GM18861 (cell line): ENCODE data around the gene DIAPH3.

Experiments used
- ATAC-seq: cut with Tn5 transposase; IDR thresholded peaks from one replicate; pipeline ENCODE4 v1.9.1; 2021; ENCODE audit not compliant: unreplicated experiment

DIAPH3 gene

DNA sequence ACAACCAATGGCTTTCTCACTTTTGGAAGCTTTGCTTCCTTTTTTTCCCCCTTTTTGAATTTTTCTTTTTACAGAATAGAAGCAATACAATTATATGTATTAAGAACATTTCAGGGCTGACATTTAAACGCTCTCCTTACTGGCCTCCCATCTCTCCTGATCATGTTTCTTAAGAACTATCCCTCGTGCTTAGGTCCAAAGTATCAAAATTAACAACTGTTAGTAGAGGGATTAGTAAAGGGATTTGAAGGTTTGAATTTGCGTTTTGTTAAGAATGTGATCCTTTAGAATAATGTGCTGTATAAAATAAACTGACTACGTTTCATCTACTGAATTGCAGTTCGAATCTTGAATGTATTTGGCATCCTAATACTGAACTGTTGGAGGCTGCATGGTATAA, 424.8 kb downstream of the DIAPH3 start:
- ATAC-seq = no peak

DNA sequence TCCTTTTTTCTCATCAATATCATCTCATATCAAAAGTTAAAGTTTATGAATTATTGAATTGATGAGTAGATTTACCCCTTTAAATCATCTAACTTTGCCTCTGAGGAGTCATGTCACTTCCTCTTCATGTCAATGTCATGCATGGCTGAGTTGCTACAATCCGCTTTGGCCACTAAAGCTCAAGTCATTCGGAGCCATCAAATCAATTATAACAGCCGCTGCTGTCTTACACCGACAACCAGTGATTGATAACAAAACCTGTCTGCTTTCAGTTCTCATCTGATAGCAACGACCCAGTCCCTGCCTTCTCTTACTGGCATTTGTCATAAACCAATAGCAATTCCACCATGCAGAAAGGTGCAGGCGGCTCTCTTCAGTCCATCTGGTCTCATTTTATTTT, 429.3 kb downstream of the DIAPH3 start:
- peak; percentile 100 for ATAC-seq

DNA sequence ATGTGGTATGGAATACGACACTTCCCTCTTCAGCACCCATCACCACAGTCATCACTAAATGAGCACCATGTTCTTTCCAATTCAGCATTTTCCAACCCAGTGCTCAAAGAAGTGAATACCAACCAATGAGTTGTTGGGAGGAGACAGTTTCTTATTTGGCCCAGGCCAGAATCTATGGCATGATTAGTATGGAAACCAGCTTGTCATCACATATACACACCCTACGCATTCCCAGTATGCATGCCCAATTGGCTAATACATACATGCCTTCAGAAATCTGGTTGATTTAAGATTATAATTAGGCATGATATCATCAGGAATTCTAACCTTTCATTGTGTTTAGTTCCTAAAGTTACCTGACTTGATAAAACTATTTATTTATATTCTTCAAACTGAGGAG, 430.0 kb downstream of the DIAPH3 start:
- no peak for ATAC-seq

DNA sequence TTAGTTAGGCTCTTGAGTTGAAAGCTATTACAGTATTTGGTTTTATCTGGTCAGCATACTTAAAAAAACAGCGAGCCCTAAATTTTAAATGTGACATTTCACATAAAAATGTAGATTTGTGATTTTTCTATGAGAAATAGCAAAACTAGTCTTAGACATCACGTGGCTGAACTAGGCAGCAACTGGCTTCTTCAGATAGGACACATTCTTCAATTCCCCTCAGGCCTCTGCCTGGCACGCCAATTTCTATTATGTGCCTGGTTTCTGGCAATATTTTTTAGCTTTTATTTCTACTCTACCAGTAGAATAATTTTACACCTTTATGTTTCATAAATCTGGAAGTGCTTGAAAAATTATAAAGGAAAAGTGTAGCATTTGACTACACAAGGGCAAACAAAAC, 433.7 kb downstream of the DIAPH3 start:
- ATAC-seq = no peak

DNA sequence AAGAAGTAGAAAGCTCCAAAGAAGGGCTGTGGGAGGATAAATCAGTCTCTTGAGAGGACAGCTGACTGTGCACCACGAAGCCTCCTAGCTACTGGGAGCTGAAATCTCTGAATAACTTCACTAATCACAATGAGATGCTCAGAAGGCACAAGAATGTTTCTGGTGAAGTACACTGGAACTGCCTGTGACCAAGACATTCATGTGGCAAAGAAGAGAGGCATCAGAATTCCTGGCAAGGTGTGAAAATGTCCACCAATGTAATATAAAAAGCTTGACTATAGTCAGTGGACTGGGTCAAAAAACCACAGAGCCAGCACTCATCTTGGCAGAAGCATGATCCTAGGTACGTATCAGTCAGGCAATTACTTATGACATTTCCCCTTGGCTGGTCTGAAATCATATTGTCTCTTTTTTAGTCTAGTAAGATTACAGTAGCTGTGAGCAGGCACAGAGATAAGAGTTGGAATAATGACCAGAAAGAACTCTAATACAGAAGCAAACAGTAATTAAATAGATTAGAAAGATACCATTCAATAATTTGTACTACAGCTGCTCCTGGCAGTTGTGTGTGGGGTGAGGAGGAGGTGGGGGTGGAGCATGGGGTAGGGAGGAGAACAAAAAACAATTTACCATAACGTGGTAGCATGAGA, 434.7 kb downstream of the DIAPH3 start:
- ATAC-seq = no peak

DNA sequence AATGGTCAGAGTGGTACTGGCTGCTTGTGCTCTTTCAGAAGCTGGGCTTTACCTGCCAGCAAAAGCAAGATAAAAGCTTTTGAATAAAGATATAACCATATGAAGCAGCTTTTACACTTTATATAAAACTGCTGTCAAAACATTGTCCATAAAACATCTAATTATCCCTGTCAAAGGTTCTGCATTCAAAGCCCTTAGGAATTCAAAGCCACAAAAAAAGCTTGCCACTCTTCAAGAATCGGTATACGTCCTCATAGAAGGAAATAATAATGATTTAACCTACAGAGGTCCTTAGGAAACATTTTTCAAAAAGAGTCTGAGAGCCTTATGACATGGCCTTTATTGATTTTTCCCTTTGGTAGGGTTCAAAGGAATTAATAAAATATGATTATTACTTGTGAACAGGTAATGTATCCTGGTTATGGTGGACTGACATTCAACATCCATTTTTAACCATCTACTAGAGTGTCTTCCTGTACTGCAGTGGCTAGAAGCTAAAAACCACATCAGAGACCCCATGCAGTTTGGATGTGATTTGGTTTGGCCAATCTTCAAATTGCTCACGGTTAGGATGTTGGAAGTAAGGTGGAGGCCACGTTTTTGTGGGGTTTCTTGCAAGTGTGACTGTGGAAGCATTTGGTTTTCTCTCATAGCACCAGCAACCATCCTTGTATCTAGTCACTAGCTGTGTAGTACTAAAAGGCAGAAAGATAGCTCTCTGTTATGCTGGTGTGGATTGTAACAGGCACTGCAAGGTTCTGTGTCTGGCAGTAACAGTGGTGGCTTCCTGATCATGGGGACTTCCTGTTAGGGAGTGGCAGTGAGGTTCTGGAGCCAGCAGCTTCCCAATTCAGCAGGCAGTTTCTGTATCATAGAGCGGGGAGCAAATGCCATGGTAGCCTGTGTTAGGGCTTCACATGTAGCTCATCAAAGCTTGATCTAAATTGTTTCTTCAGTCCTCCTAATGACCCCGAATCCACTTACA, 441.5 kb downstream of the DIAPH3 start:
- no peak for ATAC-seq

DNA sequence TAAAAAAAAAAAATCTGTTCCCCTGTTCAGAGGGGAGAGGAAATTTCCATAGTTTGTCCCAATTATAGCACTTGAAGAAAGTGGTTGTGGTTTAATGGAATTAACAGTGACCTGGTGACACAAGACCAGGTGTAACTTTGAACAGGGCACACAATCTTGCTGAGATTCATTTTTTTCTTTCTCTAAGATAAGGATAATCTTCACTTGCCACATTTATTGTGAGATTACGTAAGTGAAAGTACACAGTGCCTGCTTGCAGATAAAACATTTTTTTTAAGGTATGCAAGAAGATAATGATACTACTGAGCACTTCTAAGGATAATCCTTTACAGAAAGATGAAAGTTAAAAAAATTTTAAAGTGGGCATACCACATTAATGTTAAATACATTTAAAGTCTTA, 448.1 kb downstream of the DIAPH3 start:
- no peak for ATAC-seq

DNA sequence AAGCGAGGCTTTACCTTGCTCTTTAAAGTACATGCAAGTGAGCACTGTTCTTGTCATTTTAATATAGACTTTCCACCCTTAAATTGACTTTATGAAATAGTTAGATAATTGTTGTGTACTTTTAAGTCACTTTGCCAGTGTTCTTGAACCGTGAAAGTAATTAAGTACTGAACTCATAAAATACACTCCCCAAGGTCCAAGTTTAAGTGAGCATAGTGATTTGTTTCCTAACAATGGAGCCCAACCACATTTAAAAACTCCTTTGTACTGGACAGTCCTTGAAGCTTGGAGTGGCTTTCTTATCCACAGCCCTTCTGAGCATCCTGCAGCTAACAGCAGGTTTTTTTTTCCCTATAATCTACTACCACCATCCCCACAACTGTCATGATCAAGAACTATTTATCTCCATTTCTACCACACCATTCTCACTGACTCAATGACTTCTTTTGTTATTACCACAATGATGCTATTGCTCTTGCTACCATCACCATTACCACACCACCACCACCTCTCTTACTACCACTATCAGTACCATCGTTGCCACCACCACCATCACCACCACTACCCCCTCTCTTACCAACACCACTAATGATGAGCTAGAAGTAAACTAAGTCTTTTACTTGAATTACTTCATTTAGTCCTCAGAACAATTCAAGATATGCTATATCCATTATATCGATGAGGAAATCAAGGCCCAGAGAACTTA, 452.6 kb downstream of the DIAPH3 start:
- ATAC-seq = no peak

DNA sequence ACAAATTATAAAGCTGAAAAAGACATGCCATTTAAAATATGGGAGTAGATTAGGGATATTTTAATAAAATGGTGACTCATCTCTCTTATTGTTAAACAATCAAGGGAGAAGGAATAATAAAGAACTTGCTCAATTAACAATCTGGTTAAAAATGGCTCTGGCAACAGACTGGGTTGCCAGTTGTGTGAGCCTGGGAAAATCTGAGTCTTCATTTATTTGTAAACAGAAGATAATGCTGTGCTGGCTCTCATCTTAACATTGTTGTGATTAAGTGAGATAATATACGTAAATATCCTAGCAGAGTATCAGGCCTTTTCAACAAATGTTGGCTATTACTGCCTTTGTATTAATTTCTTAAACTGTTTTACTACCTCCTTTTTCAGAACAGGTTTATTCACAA, 453.3 kb downstream of the DIAPH3 start:
- no peak for ATAC-seq

DNA sequence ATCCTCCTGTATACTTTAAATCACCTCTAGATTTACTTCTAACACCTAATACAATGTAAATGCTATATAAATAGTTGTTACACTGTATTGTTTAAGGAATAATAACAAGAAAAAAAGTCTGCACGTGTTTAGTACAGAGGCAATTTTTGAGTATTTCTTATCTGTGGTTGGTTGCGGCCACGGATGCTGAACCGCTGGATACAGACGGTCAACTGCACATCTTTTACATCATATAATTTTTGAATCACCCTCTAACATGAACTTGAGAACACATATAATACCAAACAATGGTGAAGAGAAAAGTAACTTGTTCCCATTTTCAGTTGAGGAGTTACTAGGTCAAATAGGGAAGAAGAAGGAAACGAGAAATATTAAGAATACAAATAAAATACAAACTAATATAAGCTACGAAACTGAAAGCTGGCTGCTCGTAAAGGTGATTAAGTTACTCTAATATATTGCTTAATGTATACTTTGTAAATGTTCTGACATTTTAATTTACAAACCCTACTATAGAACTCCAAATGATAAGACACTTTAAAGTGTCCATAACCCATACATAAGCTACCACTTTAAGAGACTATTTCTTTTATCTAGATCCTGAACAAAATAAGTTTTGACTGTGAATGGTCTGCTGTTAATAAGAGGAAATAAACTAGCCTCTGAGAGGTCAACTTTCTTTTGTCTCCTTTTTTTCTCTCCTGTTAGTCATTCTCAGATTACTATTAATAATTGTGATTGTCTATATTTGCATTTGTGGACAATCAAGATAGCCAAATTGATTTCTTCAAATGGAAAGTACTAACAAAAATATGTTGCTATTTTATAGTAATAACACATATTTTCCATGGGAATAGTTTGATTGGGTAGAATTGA, 457.4 kb downstream of the DIAPH3 start:
- peak; percentile 72 for ATAC-seq

DNA sequence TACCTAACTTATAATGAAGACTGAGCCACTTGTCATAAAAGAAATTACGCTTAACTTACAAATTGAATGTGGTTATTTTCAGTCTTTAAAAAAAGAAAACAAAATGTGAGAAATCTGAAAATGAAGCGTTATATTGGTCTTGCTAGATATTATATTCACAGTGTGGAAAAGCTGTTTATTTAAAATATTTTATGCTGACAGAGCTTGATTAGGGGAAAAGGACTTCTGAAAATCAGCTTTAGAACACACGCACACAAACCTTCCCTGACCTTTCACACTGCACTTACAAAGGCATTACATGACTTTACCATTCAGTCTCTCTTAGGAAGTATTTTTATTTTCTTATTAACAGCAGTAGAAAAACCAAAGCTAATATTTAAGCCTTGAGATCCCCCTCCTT, 461.5 kb downstream of the DIAPH3 start:
- no peak for ATAC-seq

DNA sequence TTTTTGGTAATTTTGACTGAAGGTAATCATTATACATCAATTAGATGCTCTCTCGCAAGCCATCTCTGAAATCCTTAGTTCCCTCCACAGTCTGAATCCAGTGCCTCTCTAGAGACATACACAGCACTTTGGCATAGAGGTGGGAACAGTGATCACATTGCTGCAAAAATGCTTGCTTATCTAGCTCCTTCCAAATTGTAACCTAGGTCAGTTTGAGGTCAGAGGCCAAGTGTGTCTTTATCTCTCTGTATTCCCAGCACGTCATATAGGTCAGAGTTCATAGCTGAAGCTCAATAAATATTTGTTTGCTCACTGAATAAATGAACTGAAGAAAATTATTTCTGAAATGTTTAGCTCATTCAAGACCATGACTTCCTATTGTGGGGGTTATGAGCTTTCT, 462.5 kb downstream of the DIAPH3 start:
- no peak for ATAC-seq

DNA sequence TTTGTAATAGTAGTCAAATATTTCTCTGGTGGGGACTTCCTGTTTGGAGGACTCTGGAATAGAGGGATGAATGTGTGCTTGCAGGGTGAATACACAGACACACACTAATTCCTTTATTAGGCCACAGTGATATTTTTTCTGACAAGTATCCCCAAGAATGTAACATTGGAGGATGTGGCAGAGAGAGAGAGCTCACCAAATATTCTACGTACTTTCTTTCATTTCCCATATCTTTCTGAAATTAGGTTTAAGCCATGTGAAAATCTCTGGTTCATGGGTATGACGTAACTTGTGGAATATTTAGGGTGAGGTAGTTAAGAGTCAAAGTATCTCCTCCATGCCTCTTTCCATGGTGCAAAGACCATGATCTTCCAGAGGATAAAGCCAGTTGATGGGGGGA, 463.4 kb downstream of the DIAPH3 start:
- ATAC-seq = no peak

DNA sequence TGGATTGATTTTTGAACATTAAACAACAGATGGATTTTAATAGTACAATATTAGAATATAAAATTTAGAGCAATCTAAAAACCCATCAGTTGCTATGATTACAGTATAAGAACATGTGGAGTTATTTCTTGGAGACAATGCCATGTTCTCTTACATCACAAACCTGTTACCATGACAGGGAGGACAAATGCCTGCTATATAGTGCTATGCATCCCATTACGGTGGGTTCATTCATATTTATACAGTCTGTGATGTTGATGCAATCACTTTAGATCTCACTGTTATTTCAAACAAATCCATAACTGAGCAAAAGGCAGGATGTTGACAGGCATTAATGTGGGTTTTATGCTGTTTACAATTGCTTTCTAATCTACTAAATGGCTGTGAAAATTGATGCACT, 467.5 kb downstream of the DIAPH3 start:
- no peak for ATAC-seq

DNA sequence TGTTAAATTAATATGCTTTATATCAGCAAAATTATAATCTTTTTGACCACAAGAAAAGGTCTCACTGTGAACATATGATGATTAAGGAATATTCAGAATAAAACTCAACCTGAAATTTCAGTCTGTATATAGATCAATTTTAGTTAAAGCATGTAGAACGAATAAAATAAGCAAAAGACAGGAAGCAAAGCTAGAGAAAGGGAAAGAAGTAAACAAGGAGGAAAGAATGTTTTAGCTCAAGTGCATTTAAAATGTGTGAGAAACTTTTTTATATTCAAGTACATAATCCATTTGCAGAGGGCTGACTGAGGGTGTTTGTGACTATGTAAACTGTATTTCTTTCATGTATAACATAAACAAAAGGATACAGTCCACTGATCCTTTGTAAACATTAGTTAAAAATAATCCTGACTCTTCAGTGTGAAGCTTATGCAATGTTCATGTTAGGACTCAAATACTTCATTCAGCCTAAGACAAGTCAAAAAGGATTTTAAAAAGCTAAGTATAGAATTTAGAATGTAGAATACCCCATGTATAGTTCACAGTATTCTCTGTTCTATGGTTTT, 472.1 kb downstream of the DIAPH3 start:
- ATAC-seq = no peak

DNA sequence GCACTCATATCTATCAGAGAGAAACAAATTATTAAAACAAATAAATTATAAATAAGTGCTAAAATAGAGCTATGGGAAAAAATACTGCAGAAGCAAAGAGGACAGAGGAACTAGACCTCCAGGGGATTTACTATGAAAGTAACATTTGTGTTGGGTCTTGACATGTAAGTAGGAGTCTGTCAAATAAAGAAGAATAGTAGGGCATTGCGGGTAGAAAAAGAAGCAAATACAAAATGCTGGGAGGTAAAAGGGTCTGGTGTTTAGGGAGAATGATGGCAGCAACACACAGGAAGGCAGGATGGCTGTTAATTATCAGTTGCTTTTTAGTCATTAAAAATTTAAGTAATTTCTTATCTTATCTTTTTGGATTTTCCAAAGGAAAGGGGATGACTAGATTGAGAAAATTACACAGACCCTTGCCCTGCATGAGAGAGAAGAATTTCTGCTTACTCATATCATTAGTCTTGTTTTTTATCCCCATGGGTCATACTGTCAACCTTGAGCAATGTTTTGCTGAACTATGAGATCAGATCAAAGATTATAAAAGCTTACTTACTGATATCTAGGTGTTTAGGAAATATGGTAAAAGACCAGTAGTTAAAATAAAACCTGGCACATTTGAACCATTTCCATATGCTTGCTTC, 472.7 kb downstream of the DIAPH3 start:
- no peak for ATAC-seq

DNA sequence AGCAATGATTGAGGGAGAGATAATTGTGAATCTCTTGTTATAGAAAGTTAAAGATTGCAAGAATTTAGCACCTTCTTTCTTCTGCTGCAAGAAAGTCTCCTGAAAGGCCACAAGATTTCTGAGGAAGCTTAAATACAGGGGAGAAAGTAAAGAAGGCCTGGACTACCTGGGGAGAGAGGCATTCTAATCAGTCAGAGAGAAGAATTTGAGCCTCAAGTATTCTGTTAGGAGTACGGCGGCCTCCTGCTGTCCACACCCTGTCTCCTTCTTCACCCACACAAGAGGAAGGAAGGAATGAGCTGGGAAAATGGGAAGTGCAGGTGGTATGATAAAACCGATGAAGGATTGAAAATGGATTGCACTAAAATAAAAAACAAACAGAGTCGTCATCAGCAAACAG, 474.7 kb downstream of the DIAPH3 start:
- no peak for ATAC-seq

DNA sequence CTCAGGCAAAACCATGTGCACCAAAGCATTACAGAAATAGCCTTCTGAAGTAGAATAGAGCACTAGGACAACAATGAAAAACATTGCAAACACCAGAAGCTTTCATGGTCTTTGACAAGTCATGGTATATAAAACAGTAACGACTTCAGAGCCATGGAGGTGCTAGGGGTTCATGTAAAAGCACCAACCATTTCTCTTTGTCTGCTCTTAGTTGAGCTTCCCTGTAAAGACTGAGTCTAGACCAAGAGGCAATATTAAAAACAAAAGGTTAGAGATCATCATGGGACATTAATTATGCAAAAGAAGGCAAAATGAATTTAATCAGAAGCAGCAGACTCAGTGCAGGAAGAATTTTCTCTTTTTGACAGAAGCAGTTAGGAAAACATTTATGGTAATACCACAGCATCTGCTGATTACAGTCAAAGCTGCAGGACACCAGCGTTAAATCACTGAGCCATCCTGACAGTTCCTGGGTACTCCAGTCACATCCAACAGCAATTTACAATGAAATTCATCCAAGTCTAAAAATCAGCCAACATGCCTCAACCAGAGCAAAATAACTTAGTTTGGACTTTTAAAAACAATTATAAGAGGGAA, 476.8 kb downstream of the DIAPH3 start:
- no peak for ATAC-seq

DNA sequence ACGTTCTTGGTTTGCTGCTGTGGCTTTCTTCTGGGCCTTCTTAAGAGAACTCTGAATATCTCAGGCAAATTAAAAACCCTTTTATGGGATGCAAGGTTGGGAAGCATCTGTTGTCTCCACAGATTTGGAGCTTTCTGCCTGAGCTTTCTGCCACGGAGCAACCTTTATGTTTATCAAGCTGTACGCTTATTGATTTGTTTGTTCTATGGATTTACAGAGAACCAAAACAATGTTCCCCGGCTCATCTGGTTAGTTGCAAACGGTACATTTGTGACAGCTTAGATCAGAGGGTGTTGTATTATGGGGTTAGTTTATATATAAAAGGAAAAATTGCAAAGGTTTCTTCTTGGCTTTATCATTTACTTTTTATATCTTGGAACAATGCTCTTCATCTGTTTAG, 479.6 kb downstream of the DIAPH3 start:
- ATAC-seq = no peak
